Parathyroid adenoma (tissue), 2 donors: ENCODE measurements around the gene ITFG1.

Experiments used
- H2AFZ ChIP-seq: fragments of 300-600 bp; sonication (generic); one replicate; pipeline ENCODE4 v1.7.0; 2017; ENCODE audit warnings: antibody characterized with exemption, mild to moderate bottlenecking
- H3K27ac ChIP-seq: fragments of 300-600 bp; sonication (generic); one replicate; pipeline ENCODE4 v1.7.0; 2017
- H3K27me3 ChIP-seq: fragments of 300-600 bp; sonication (generic); one replicate; pipeline ENCODE4 v1.7.0; 2017; ENCODE audit warnings: low read length; ENCODE audit not compliant: control insufficient read depth, insufficient read depth
- H3K36me3 ChIP-seq: fragments of 300-600 bp; sonication (generic); one replicate; pipeline ENCODE4 v1.7.0; 2017; ENCODE audit warnings: low read length; ENCODE audit not compliant: control insufficient read depth, insufficient read depth
- H3K4me1 ChIP-seq: fragments of 300-600 bp; sonication (generic); one replicate; pipeline ENCODE4 v1.7.0; 2017; ENCODE audit warnings: control low read depth
- H3K4me2 ChIP-seq: fragments of 300-600 bp; sonication (generic); one replicate; pipeline ENCODE4 v1.7.0; 2017; ENCODE audit warnings: low read length
- H3K4me3 ChIP-seq: fragments of 300-600 bp; sonication (generic); one replicate; pipeline ENCODE4 v1.7.0; 2017; ENCODE audit warnings: low read depth, low read length
- H3K79me2 ChIP-seq: fragments of 300-600 bp; sonication (generic); one replicate; pipeline ENCODE4 v1.7.0; 2017; ENCODE audit warnings: control low read depth
- H3K9ac ChIP-seq: fragments of 300-600 bp; sonication (generic); one replicate; pipeline ENCODE4 v1.7.0; 2017; ENCODE audit warnings: mild to moderate bottlenecking
- H3K9me3 ChIP-seq: fragments of 300-600 bp; sonication (generic); one replicate; pipeline ENCODE4 v1.7.0; 2017; ENCODE audit warnings: low read length; ENCODE audit not compliant: control insufficient read depth
- CTCF ChIP-seq: fragments of 300-600 bp; sonication (generic); IDR thresholded peaks from one replicate; pipeline ENCODE4 v1.7.0; 2017; ENCODE audit warnings: antibody characterized with exemption, mild to moderate bottlenecking
- donor health status: primary hyperparathyroidism.

Gene ITFG1

GRCh38 chr16:47304563-47304962, 156.3 kb downstream of the ITFG1 start:
- H3K4me3 ChIP-seq: no peak overlapping the region
- H3K27me3 ChIP-seq: no peaks in the 10 kb centered on the region
- H3K4me1 ChIP-seq: peaks cover 4% of the 10 kb centered on the region
- H2AFZ ChIP-seq: no peak overlapping the region
- no peaks in the 10 kb centered on the region for H3K36me3 ChIP-seq
- no peak for TF ChIP-seq CTCF
- no peaks in the 10 kb centered on the region for H3K9me3 ChIP-seq
- H3K27ac ChIP-seq: no peak overlapping the region
- H3K9ac ChIP-seq: no peak overlapping the region
- H3K4me2 ChIP-seq: no peak overlapping the region
- H3K79me2 ChIP-seq: no peaks in the 10 kb centered on the region

- Histone ChIP-seq H3K27ac (no peak overlapping the region), H3K4me3 (no peak overlapping the region), H3K36me3 (no peaks in the 10 kb centered on the region), H3K9me3 (no peaks in the 10 kb centered on the region), H3K4me1 (no peaks in the 10 kb centered on the region), H3K4me2 (no peak overlapping the region), H3K79me2 (no peaks in the 10 kb centered on the region), H3K9ac (no peak overlapping the region), H3K27me3 (no peaks in the 10 kb centered on the region), H2AFZ (no peak overlapping the region)
- no peak for TF ChIP-seq CTCF
Measured at GRCh38 chr16:47299587-47299986, 161.3 kb downstream of the ITFG1 start.

GRCh38 chr16:47284999-47285398, 175.9 kb downstream of the ITFG1 start:
- no peaks in the 10 kb centered on the region for H3K4me1 ChIP-seq
- H3K4me3 ChIP-seq: no peak overlapping the region
- H3K4me2 ChIP-seq: no peak overlapping the region
- H3K27ac ChIP-seq: no peak overlapping the region
- H3K9me3 ChIP-seq: no peaks in the 10 kb centered on the region
- TF ChIP-seq CTCF: no peak
- H2AFZ ChIP-seq: no peak overlapping the region
- no peaks in the 10 kb centered on the region for H3K36me3 ChIP-seq
- no peaks in the 10 kb centered on the region for H3K79me2 ChIP-seq
- H3K9ac ChIP-seq: no peak overlapping the region
- H3K27me3 ChIP-seq: no peaks in the 10 kb centered on the region

- Histone ChIP-seq H3K9ac (no peak overlapping the region), H3K36me3 (no peaks in the 10 kb centered on the region), H3K79me2 (no peaks in the 10 kb centered on the region), H3K27me3 (no peaks in the 10 kb centered on the region), H3K9me3 (no peaks in the 10 kb centered on the region), H3K27ac (no peak overlapping the region), H3K4me1 (no peaks in the 10 kb centered on the region), H3K4me3 (no peak overlapping the region), H3K4me2 (no peak overlapping the region), H2AFZ (no peak overlapping the region)
- no peak for TF ChIP-seq CTCF
Measured at GRCh38 chr16:47278306-47278970, 182.4 kb downstream of the ITFG1 start.

- Histone ChIP-seq H3K27me3 (no peaks in the 10 kb centered on the region), H3K4me1 (no peaks in the 10 kb centered on the region), H3K79me2 (no peaks in the 10 kb centered on the region), H2AFZ (no peak overlapping the region), H3K4me3 (no peak overlapping the region), H3K27ac (no peak overlapping the region), H3K4me2 (no peak overlapping the region), H3K36me3 (no peaks in the 10 kb centered on the region), H3K9ac (no peak overlapping the region), H3K9me3 (no peaks in the 10 kb centered on the region)
- no peak for TF ChIP-seq CTCF
Measured at GRCh38 chr16:47276522-47276921, 184.3 kb downstream of the ITFG1 start.
